Umbilical cord (tissue), 2 donors: ENCODE results near the gene NCK2. TPM values are rescaled to one million over a fixed set of nuclear protein-coding genes. Genes with fewer than 3 reads are reported as not detected.
A peak's percentile ranks its signal among the peaks of the same experiment; 100 is the strongest.

Experiments used
- DNase-seq: peaks from one replicate; pipeline ENCODE4 v3.0.0-alpha.2; 2015; ENCODE audit warnings: low spot score
- total RNA-seq: library from RNA; depleted of rRNA; stranded (reverse); fragments of >200 nt; gene quantifications from one replicate; pipeline ENCODE4 v1.2.3, GENCODE V29; 2014; ENCODE audit warnings: low replicate concordance; ENCODE audit not compliant: insufficient read depth

The NCK2 gene
- total RNA-seq, 1 donor from 2014 or later = 42.4 TPM

DNA sequence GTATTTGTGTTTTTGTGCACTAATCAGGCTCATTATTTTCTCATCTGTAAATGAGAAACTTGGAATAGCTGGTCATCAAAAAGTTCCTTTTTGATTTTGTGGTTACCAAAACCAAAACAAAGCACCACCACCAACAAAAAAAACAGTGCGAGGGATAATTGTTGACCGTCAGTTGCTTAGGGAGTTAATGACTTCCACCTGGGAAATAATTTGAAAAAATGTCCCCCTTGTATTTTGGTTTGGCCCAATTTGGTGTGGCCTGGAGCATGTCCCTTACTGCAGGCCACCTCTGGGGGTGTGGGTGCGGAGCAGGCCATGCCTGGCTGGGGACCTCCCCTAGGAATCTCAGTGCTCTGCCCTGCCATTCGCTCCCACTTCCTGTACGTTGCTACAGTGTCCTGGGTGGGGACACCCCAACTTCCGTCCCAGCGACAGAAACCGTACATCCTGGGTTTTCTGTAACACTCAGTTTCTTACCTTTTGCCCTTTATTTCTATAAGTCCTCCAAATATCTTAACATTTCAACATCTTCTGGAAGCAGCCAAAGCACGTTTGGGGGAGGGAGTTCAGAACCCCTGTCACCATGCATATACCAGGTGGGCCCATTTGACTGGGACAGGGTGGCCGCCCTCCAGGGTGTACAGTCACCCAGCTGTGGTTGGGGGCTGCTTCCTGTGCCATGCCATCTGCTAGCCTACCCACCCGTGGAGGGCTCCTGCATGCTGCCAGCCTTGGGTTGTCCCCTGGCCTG, 31.3 kb downstream of the NCK2 start:
- DNase-seq = no peak

DNA sequence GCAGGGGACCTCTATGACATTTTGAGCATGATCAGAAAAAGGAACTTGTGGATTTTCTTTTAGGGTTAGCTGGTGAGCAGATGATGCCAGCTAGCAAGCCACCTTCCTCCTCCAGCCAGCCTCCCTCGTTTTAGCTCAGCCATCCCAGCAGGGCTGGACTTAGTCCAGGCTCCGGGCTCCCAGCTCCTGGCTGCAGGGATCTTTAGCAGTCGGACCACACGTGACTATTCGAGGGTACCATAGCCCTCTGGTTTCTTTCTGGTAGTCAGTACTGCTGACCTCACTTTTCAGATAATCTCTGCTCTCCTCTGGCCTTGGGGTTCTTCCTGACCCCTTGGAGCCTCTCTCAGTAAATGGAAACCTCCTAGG, 31.8 kb downstream of the NCK2 start:
- DNase-seq = no peak

DNA sequence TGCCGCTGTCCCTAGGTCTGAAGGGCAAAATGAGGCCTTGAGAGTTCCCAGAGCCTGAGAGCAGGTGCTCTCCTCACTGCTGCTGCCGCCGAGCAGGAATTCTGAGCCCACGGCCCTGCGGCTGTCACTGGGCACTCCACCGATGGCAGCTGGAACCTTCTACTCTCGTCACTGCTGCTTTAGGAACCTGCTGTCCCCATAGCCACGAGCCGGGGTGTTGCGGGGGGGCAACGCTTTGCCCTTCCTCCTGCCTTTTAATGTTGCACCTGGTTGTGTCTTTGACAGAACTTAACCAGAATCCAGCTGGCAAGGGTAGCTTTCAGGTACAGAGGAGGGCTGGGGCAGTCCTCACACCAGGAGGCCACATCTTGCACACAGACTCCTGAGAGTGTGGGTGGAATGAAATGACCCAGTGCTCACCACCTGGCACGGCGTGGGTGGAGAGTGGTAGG, 32.3 kb downstream of the NCK2 start:
- DNase-seq = no peak

DNA sequence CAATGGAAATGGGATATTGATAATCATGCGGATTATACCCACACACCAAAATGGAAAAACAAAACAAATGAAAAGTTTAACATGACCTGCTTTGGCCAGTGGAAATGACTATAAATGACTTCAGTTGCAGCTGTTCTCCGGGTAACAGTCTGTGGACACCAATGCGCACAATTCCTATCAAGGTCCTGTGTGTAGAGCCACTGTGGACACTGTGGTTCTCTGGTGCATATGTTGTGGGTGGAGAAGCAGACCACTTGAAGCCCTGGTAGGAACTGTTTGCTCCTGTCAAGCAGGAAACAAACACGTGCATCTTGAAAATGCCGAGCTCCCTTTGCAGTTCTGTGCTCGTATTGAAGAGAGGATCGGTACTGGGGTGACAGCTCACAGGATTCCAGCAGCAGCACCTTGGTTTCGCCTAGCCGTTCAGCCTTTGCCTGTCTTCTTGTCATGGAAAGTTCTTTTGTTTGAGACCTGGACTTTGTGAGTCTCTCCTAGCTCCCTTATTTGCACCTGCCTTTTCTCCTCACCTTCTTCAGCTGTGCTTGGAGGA, 32.9 kb downstream of the NCK2 start:
- no peak for DNase-seq

DNA sequence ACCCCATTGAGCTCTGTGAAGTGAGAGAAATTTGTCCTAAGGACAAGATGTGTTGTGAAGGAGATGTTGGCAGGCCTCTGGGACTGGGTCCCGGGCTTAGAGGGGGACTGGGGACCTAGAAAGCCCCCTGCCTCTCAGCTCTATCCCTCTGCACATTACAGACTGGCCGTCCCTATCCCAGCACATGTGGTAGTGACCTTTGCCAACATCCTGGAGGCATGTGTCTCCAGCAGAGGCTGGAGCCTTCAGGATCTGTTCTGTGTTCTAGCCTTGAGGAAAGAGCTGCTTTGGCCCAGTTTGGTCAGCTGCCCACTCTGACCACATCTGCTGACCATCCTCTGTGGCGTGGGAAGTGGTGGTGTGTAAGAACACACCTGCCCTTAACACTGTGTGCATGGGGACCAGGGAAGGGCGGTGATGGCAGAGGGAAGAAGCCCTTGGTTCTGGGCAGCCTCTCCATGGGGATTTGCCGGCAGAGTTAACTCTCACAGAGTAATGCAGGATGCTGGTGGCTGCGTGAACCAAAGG, 33.4 kb downstream of the NCK2 start:
- no peak for DNase-seq

DNA sequence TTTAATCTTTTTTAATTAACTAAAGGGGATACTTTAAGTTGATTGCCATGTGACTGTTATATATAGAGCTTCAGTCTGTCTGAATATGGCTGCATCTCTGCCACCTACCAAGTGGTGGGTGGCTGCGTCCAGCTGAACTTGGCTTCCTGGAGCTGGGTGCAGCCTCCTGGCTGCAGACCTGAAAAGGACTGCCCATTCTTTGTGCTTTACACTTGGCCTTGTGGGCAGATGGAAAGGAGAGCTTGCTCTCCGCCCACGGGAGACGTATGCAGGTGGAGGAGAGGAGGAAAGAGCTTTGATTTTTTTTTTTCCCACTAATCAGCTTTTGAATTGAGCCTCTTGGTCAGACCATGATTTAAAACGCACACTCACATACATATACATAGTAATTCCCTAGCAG, 34.7 kb downstream of the NCK2 start:
- no peak for DNase-seq

DNA sequence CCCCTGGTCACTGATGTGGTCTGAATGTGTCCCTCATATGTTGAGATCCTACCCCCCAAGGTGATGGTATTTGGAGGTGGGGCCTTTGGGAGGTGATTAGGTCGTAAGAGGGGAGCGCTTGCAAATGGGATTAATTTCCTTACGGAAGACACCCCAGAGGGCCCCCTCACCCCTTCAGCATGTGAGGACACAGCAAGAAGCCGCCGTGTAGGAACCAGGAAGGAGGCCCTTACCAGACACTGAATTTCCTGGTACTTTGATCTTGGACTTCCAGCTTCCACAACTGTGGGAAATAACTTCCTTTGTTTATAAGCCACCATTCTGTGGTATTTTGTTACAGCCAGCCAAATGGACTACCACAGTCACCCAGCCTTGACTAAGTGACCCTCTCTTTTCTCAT, 35.9 kb downstream of the NCK2 start:
- no peak for DNase-seq

DNA sequence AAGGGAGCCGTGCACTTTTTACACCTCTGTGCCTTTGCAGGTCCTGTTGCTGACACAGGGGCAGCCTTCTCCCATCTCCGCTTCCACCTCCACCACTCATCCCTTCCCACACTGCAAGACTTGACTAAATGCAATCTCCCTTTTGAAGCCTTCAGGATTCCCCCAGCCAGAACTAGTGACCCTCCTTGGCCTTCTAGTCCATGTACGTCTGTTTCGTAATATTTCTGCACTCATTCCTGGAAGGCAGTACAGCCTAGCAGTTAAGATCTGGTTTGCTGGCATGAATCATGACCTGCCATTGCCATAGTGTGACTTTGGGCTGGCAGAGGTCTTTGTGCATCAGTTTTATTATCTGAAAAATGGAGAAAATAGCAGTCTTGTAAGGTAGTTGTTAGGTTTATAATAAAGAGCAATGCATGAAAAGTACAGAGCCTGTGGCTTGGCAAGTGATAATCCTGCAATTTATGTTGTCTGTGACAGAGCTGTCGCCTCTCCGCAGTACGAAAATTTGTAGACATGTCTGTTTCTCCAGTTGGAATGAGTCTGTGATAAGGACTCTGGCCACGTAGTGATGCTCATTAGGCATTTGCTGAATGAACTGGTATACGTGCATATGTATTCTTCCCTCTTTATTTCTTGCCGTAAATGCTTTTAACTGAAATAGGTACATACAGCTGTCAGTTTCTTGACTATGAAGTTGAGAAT, 36.7 kb downstream of the NCK2 start:
- no peak for DNase-seq

DNA sequence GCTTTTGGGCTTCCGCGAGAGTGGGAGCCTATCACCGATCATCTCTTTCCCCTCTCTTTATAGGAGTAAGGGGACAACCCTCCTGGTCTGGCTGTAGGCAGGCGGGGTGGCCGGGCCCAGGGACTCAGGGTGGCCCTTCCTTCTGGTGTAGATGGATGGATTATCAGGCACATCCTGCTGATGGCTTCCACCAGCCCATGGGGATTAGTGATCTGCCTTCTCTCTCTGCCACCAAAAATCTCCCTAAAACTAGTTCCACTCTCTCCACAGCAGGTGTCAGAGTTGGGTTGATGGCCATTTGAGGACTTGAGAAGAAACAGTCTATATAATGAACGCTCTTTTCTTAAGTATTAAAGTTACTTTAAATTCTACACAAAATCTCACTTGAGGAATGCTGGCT, 37.4 kb downstream of the NCK2 start:
- no peak for DNase-seq

DNA sequence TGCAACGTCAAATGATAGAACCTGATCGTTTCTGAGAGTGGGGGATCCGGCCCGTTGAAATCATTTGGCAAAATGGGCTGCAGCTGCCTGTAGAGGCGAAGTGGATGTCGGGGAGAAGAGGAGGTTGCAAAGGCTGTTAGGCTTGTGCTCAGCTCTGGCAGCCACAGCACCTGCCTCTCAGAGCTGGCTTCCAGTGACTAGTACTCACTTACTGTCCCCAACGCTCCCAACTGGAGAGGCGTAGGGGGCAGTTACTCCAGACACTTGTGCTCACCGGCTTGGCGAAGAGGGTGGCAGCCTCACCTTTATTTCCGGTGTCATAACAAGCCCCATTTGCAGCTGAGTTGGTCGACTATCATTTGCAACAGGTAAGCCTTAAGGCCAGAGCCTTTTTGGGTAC, 37.9 kb downstream of the NCK2 start:
- DNase-seq = no peak

DNA sequence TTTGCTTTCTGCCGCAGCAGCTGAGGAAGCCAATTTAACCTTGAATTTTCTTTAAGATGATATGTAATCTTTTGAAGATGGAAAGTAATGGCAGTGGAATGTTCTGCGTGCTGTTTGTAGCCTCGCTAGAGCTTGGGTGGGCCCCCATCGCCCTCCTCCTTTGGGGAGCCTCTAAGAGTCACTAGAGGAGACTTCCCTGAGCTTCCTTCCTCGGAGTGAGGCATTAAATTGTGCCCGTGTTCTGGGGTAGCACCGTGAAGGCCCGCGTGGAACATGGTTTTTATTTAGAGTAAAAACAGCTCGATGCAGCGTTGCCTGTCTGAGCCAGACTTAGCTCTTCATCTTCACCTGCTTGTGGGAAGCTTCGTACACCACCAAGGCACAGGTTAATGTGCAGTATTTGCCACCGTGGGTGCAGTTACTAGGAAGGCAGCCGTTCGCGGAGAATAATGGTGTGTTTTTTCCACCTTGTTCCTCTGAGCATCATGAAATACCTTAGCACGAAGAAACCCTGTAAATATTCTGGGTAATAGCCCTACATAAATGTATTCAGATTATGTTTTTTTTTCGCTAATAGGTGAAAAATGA, 38.5 kb downstream of the NCK2 start:
- DNase-seq = no peak

DNA sequence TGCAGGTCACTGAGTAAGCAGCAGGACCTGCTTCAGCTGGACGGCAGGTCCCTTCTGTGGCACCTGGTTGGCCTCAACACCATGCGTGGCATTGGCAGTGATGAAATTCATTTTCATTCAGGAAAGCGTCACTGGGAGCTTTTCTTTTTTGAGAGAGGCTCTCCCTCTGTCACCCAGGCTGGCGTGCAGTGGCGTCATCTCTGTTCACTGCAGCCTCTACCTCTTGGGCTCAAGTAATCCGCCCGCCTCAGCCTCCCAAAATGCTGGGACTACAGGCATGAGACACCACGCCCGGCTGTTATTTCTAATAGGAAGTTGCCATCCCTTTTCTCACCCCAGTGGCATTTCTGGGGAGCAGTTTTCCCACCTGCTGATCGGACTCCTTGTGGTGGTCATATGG, 39.3 kb downstream of the NCK2 start:
- DNase-seq = no peak

DNA sequence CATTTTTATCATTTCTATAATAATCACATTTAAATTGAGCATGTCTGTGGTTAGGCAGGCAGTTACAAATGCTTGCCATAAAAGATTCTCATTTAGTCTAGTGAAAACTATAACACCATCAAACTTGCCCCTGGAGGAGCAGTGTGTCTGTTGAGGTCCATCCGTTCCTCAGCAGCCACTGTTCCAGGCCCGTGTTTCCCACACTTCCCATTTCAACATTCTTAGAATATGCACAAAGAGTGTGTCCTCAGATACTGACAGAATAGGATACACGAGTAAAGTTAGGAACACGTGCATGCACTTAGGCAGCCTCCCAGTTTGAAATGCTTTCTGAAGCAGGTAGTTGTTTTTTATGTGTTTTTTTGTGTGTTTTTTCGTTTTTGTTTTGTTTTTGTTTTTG, 39.9 kb downstream of the NCK2 start:
- DNase-seq = no peak

DNA sequence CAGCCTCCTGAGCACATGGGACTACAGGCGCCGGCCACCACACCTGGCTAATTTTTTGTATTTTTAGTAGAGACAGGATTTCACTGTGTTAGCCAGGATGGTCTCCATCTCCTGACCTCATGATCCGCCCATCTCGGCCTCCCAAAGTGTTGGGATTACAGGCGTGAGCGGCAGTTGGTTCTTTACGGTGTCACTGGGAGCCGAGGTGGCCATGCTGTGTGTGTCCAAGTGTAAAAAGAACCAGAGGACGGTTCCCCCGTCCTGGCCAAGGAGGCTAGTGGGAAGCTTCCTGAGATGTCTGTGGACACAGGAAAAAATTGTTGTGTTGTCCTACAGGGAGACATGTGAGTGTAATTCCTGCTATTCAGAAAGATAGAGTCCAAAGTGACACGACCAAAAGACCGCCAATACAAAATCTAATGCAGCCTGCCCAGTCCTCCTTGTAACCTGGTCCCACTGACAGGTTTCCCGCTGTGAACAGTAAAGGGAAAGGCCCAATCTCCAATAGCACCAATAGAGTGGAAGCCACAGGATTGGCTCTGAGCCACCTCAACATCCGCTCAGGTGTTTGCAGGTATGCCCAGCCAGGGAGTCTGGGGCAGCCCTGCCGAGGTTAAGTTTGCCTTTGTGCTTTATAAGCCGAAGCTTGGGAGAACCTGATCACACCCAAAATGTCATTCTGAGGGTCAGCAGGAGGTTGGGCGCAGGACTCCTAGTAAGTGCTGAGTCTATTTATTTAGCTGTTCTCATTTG, 40.6 kb downstream of the NCK2 start:
- DNase-seq = no peak

DNA sequence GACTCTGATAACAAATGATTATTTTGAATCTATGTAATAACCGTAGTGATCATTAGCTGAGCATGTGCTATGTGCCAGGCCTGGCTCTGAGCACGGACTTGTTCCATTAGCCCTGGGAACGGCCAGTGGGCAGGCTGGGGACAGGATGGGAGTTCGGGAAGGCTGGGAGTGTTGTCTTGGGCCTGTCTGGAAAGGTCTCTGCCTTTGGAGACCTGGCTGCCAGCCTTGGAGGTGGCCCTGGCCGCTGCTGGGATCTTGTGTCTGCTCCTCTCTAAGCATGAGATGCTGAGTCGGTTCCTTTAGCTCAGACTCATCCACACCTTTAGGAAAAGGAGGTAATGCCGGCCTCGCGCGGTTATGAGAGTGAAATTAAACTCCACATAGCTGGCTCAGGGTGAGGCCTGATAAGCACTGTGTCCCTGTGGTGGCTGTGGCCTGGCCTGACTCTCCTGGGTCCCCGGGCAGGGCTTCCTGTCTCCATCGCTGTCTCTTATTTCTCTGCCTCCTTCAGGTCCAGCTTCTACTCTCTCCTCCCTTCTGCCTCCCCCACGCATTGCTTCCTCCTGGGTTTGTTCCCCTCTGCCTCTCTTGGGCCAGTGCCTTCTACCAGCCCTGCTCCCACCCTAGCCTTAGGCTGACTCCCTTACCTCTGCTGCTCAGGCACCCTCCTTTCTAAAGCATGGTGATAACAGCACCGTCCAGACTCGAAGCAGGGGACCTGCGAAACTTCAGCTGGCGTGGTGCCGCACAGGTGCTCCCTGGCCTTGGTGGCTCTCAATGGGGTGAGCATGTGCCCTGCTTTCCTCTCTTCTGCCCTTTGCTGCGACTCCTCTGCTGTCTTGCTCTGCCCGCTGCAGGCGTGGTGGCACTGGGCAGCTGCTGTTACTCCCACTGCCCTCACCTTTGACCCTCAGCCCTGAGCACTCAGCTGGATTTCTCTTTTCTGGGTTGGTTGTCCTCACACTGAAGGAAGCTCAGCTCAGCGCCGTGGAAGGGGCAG, 41.8 kb downstream of the NCK2 start:
- DNase-seq = no peak

DNA sequence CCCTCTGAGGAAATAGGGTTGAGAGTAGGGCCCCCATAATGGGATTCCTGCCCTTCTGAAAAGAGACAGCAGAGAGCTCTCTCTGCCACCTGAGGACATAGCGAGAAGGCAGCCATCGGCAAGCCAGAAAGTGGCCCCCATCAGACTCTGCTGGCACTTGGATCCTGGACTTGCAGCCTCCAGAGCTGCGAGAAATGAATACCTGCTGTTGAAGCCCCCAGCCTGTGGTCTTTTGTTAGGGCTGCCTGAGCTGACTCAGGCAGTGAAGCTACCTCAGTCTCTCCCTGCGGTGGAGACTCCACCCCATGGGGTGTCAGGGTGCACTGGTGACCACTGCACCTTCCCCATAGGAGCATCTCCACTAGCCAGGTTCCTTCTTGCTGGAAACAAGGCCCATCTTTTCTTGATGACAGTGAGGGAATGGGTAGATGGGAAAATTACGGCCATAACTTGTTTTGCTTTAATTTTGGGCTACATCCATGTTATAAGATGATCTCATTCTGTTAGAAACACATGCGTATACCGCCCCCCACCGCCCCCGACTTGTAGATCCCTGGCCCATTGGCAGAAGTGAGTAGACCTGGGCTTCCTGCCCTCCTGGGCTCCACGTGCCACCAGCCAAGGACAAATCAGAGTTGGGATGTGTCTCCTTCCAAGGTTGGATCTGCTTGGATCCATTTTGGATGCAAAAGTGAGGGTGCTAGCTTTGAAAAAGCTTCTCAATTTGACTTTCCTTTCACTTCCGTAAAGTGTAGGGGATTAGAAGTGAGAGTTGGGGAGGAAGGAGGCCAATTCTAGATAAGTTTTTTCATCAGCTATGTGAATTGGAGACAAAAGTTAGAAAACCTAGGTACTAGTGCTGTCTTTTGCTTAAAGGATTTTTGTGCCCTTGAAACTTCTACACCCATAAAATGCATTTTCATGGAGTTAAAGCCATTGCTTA, 42.9 kb downstream of the NCK2 start:
- DNase-seq = no peak

DNA sequence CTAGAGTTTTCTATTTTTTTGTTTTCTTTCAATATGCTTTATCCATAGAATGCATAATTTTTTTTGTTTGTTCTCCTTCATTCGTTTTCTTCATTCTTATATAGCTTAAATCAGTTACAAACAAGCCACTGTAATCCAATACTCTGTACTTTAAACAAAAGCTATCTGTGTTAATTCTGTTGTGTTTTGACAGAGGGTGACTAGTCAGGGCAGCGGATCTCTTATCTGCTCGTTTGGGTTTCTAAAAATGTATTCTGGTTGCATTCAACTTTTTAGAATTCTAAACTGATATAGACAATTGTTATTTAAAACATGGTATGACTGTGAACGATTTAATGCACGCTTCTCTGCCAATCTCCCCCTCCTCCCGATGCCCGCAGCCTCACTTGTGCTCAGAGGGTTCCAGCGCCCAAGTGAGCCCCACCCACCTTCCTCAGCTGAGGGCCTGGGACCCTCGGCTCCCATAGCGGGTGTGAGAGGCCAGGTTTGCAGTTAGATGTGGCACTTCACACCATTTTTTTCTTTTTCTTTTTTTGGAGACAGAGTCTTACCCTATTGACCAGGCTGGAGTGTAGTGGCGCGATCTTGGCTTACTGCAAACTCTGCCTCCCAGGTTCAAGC, 44.1 kb downstream of the NCK2 start:
- DNase-seq = no peak

DNA sequence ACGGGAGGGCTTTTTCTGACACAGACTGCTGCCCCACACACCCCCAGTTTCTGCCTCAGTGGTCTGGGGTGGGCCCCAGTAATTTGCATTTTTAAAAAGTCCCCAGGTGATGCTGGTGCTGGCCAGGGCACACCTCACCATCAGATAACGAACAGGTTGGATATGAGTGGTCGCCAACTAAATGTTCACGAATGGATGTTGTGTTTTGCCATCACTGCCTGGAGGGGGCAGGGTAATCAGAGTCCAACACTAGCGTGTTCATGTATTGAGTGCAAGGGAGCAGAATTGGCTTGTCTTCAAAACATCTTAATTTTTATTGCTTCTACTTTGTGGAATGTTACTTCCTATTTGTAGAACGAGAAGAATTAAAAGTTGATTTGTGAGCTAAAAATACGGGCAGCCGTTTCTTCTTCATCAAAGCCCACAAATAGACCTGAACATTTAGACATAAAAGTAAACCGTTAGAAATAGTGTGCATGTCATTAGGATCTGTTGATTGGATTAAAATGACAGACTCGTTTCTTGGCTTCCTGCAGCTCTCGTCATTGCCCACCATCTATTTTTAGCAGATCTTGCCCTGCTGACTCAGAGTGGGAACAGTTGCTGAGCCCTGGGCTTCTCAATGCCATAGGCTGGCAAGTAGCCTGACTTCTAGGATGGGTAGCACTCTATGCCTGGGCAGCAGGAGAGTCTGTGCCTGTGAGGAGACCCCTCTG, 45.2 kb downstream of the NCK2 start:
- peak; percentile 43 for DNase-seq
